GM18907 (cell line): Measurements from ENCODE around the gene TFDP1.
"Not testable (repeated sequence)": the region's sequence is repeated elsewhere in the genome, so short reads cannot be mapped to it uniquely, and the experiment has no call there.

Source experiments
- ATAC-seq: cut with Tn5 transposase; IDR thresholded peaks from one replicate; pipeline ENCODE4 v1.9.1; 2021; ENCODE audit warnings: mild to moderate bottlenecking, moderate library complexity; ENCODE audit not compliant: unreplicated experiment

The TFDP1 gene

GRCh38 chr13:113613789-113614379 is 29.3 kb downstream of the TFDP1 start:
- no peak for ATAC-seq

- no peak for ATAC-seq
These were observed 31.8 kb downstream of the TFDP1 start for GRCh38 chr13:113616281-113616906.

GRCh38 chr13:113616991-113617749 is 32.6 kb downstream of the TFDP1 start:
- no peak for ATAC-seq

- no peak for ATAC-seq
These were observed 33.4 kb downstream of the TFDP1 start for GRCh38 chr13:113617961-113618360.

GRCh38 chr13:113618455-113618854 is 33.9 kb downstream of the TFDP1 start:
- no peak for ATAC-seq

GRCh38 chr13:113620036-113620796 is 35.7 kb downstream of the TFDP1 start:
- ATAC-seq, result no peak

- ATAC-seq, result no peak
These were observed 36.5 kb downstream of the TFDP1 start for GRCh38 chr13:113621046-113621445.

GRCh38 chr13:113621498-113621897 is 36.9 kb downstream of the TFDP1 start:
- ATAC-seq, result not testable (repeated sequence)

- ATAC-seq, result not testable (repeated sequence)
These were observed 37.5 kb downstream of the TFDP1 start for GRCh38 chr13:113621986-113622550.

- no peak for ATAC-seq
These were observed 38.4 kb downstream of the TFDP1 start for GRCh38 chr13:113622791-113623490.

GRCh38 chr13:113623491-113624234 is 39.1 kb downstream of the TFDP1 start:
- ATAC-seq, result no peak

GRCh38 chr13:113624235-113624587 is 39.7 kb downstream of the TFDP1 start:
- no peak for ATAC-seq

GRCh38 chr13:113624640-113625304 is 40.2 kb downstream of the TFDP1 start:
- ATAC-seq, result not testable (repeated sequence)

- no peak for ATAC-seq
These were observed 41.6 kb downstream of the TFDP1 start for GRCh38 chr13:113625965-113626721.

GRCh38 chr13:113627136-113627535 is 42.6 kb downstream of the TFDP1 start:
- ATAC-seq, result no peak

- ATAC-seq, result no peak
These were observed 44.0 kb downstream of the TFDP1 start for GRCh38 chr13:113628291-113629270.

- ATAC-seq, result no peak
These were observed 45.3 kb downstream of the TFDP1 start for GRCh38 chr13:113629866-113630265.
